Right ventricle myocardium superior (tissue), 1 donor: ENCODE results near the gene VWA3A. TPM values are rescaled to one million over a fixed set of nuclear protein-coding genes. Genes with fewer than 3 reads are reported as not detected.
"Not testable (repeated sequence)": the region's sequence is repeated elsewhere in the genome, so short reads cannot be mapped to it uniquely, and the experiment has no call there.

Experiments used
- ATAC-seq: fragments of 200-7000 bp; cut with Tn5 transposase; one replicate; pipeline ENCODE4 v1.9.1; 2020; ENCODE audit warnings: mild to moderate bottlenecking; ENCODE audit not compliant: poor library complexity
- DNase-seq: peaks from one replicate; pipeline ENCODE4 v3.0.0-alpha.2; 2020
- intact Hi-C: fragments of 100-400 bp; cut with DNase I; formaldehyde crosslinking; loops from one replicate; pipeline ENCODE4 v1.11.2; 2022
- total RNA-seq: library from RNA; stranded (reverse); fragmentation: NEBNext Ultra II Directional; extraction: Animal tissue kit (Norgen Biotek cat#: 25700); gene quantifications from one replicate; pipeline ENCODE4 v1.2.1, GENCODE V29; 2021
- donor health status: DM: no; HTN: yes; CAD: no; lungs with severe emphysema.

VWA3A gene
- total RNA-seq, 1 donor from 2014 or later = 1.3 TPM

DNA sequence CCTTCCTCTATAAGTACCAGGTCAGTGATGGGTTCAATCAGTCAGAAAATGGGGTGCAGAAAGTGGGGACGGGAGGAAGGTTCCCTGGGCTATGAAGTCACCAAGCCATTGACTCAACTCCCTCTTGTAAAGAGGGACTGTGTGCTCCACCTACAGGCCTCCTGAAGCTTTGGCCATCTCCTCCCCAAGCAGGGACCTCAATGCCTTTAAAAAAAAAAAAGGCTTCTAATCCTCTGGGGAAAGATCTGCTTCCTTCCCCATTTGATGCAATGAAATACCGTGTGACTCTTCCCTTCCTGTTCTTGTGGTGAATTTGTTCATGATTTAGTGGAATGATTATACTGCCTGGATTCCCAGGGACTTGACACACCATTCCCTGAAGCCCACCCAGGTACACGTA, 30.8 kb downstream of the VWA3A start:
- DNase-seq = no peak
- ATAC-seq = no peak
- intact Hi-C loops = no loop called here

DNA sequence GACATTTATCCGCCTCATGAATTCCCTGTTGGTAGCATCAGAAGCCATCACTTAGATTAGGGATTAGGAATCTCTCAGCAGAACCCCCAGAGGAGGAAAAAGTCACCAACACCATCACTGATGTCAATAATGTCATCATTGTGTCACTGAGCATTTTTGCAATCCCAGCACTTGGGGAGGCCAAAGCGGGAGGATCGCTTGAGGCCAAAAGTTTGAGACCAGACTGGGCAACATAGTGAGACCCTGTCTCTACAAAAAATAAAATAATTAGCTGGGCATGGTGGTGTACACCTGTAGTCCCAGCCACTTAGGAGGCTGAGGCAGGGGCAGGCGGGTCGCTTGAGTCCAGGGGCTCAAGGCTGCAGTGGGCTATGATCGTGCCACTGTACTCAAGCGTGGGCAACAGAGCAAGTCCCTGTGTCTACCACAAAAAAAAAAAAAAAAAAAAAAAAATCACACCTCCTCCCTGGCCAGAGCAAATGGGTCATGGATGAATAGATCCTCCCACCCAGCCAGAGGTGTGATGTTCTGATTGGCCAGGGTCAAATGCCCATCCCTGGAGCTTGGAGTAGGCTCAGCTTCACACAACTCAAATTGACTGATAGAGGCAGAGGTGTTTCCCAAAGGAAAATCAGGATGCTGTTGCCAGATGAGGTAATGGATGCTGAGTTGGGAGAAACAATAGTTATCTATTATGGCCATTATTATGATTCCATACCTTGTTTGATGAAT, 31.6 kb downstream of the VWA3A start:
- ATAC-seq (no peak), DNase-seq (no peak)

DNA sequence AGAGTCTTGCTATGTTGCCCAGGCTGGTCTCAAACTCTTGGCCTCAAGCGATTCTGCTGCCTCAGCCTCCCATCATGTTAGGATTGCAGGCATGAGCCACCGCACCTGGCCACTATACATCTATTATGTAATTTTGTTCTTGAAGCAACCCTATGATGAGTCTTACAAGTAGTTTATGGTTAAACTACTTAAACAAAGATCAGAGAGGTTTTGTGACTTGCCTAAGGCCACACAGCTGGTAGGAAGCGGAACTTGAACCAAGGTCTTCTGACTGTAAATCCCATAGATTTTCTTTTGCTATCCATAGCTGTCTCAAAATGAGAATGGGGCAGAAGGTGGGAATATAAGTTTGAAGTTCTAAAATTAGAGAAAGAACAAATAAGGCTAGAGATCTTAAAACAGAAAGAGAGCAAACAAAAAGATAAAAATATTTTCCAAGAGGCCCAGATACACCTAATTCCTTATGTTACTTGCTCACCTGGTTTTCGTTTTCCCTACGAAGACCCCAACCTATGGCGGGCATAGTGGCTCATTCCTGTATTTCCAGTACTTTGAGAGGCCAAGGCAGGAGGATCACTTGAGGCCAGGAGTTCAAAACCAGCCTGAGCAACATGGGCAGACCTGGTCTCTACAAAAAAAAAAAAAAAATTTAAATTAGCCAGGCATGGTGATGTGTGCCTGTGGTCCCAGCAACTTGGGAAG, 32.4 kb downstream of the VWA3A start:
- no peak for DNase-seq
- intact Hi-C loops = no loop called here

More for the DNA sequence above, 31.6 kb downstream of the VWA3A start:
- intact Hi-C loops = no loop called here

DNA sequence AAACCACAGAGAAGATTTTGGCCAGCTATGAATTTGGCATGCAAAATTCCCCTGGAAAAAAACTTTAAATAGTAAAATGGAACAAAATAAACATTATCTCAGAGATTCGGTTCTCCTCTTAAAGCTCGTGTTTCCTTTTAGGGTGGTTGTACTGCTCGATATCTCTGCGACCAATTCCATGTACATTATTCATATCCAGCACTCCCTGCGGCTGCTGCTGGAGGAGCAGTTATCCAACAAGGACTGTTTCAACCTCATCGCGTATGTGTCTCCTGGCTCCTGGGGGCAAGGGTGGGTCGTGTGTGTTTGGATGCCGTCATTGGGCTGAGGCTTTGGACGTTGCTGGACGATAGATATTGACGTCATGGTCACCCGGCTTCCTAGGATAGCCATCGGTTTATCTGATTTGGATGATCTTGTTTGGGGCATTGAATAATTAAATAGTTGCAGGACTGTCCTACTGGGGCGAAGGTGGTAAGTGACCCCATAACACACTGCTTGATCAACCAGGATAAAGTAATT, 33.8 kb downstream of the VWA3A start:
- intact Hi-C loops = no loop called here
- DNase-seq (no peak), ATAC-seq (no peak)

More for the DNA sequence above, 32.4 kb downstream of the VWA3A start:
- no peak for ATAC-seq

DNA sequence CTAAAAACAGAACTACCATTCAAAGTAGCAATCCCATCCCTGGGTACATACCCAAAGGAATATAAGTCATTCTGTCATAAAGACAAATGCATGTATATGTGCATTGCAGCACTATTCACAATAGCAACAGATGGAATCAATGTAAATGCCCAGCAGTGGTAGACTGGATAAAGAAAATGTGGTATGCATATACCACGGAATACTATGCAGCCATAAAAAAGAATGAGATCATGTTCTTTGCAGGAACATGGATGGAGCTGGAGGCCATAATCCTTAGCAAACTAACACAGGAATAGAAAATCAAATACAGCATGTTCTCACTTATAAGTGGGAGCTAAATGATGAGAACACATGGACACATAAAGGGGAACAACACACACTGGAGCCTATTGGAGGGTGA, 36.2 kb downstream of the VWA3A start:
- intact Hi-C loops, ATAC-seq: not testable (repeated sequence)

DNA sequence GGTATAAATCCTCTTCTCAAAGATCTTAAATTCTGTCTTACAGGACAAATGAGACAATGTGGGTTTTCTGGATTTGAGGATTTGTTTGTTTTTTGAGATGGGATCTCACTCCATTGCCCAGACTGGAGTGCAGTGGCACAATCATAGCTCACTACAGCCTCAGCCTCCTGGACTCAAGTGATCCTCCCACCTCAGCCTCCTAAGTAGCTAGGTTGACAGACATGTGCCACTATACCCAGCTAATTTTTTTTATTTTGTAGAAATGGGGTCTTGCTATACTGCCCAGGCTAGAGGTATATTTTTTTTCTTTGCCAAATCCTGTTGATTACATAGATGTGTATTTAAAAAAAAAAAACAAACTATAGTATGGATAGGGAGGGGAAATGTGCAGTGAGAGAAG, 38.2 kb downstream of the VWA3A start:
- DNase-seq (no peak), ATAC-seq (no peak)
- intact Hi-C loops = no loop called here

More for the DNA sequence above, 36.2 kb downstream of the VWA3A start:
- DNase-seq = not testable (repeated sequence)

DNA sequence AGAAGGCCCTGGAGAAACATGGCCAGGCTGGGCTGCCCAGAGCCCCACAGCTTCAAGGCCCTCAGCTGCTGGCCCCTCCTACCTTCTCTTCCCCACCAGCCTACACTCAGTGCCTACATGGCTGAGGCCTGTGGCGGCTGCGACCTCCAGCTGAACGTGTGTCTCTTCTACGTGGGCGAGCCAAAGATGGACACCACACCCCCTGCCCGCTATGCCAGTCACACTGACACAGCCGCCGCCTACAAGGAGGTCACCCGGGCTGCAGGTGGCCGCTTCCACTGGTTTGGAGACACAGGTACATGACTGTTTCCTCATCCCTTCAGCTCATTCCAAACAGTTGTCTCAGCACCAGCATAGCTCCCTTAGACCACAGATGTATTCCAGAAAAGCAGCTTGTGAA, 40.5 kb downstream of the VWA3A start:
- no peak for DNase-seq
- intact Hi-C loops = no loop called here
- ATAC-seq = no peak

DNA sequence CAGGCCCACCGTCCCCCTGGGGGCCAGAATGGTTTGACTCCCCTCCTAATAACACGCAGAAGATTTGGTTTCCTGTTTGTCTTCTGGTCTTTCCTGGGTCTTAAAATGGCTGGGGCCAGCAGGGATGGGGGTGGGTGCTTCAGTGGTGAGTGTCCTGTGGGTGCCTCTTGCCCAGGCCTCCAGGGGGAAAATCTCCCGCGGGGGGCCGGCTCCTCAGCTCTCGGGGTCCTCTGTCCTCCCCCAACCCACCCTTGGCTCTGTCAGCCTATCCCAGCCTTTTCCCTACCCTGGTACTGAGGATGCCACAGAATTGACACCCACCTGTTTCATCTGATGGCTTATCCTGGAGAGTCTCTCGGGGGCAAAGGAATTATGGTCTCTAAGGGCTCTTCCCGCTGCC, 46.1 kb downstream of the VWA3A start:
- no peak for ATAC-seq
- DNase-seq = no peak
- intact Hi-C loops = no loop called here

DNA sequence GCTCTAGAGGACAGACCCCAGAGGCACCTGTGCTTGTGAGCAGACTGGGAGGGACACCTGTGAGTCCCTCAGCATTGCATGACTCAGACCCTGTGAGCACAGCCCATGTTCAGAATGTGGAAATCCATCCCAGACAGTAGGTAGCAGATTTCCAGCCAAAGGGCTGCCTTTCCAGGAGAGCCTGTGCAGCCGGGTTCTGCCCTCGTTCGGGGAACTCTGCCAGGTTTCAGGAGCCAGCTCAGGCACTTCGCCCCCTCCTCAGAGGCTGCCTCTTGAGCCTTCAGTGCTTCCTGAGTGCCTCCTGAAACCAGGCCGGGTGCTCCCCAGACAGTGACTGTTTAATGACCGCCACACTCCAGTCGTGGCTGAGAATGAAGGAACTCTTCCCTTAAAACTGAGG, 46.7 kb downstream of the VWA3A start:
- DNase-seq (no peak), ATAC-seq (no peak)
- intact Hi-C loops = no loop called here

DNA sequence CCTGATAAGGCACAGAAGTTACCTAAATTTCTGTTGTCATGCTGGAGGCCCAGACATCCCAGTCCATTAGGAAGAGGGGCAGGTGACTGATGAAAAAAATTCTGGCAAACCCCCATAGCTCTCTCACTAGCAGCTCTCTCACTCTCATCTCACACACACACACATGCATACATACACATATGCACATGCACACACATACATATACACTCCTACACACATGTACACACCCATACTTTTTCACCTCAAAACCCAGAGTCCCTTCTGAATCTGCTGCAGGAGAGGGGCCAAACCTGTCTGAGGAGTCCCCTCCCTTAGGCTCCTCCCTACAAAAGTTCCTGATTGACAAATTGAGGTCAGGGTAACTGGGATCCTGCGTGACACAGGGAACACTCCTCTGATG, 47.4 kb downstream of the VWA3A start:
- DNase-seq (no peak), ATAC-seq (no peak)
- intact Hi-C loops = no loop called here

DNA sequence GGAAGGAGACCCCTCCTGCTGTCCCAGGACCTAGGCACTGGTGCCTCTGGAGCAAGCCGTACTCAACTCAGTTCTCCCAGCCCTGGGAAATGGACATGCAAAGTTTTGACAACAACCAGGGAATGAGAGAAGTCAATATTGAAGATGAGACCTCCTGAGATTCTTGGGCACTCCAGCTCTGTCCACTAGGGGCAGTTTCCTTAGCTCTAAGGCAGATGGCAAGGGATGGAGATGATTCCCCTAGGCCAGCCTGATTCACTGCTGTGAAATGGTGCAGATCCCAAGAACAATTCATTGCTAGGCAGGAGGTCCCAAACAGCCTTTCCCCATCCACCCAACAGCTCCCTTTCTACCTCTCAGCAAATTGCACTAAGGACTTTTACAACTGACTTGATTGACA, 49.4 kb downstream of the VWA3A start:
- no peak for DNase-seq
- intact Hi-C loops = no loop called here
- no peak for ATAC-seq

DNA sequence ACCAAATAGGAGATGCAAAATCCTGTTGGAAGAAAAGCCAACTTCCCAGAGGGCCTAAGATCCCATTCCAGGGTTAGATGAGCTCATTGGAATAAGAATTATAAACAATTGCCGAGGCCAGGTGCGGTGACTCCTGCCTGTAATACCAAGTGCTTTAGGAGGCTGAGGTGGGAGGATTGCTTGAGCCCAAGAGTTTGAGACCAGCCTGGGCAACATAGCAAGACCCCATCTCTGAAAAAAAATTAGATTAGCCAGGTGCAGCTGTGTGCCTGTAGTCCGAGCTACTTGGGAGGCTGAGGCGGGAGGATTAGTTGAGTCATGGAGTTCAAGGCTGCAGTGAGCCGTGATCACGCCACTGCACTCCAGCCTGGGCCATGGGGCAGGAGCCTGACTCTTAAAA, 52.2 kb downstream of the VWA3A start:
- ATAC-seq (no peak), DNase-seq (no peak)
- intact Hi-C loops = no loop called here

DNA sequence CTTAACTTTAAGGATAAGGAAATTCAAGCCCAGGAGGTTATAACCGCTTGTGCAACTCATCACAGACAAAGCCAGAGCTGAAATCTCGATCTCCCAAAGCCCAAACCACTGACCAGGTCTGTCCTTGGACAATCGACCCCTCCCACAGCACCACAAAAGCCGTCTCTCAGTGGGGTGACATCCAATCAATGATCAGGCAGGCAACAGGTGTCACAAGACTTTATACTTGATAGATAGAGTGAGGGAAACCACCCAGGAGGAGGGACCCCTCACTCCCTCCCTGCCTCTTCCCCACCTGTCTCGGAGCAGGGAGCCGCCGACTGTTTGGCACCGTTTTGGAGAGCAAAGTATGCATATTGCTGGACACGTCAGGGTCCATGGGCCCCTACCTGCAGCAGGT, 55.5 kb downstream of the VWA3A start:
- DNase-seq = no peak
- ATAC-seq = no peak
- intact Hi-C loops = no loop called here

DNA sequence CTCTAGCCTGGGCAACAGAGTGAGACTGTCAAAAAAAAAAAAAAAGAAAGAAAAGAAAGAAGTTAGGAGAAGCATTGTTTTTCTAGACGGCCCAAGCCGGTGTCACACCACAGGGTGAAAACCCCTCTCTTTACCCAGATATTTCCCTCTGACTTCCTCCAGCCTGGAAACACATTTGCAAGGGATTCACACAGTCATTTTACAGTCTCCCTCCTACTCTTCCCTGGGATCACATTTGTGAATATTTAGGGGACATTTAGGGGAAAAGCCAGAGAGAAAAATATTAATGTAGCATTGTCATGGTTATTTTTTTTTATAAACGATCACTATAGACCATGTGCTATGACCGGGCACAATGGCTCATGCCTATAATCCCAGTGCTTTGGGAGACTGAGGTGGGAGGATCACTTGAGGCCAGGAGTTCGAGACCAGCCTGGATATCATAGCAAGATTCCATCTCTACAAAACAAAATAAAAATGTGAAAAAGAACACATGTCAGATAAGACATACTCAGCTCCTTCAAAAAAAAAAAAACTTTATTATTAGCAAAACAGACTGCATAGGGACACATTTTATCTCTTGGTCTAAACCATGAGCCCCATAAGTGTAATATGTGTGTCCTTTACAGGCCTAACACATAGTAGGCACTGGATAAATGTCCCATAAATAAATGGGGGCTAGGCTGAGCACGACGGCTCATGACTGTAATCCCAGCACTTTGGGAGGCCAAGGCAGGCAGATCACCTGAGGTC, 59.1 kb downstream of the VWA3A start:
- intact Hi-C loops = no loop called here
- ATAC-seq = no peak

DNA sequence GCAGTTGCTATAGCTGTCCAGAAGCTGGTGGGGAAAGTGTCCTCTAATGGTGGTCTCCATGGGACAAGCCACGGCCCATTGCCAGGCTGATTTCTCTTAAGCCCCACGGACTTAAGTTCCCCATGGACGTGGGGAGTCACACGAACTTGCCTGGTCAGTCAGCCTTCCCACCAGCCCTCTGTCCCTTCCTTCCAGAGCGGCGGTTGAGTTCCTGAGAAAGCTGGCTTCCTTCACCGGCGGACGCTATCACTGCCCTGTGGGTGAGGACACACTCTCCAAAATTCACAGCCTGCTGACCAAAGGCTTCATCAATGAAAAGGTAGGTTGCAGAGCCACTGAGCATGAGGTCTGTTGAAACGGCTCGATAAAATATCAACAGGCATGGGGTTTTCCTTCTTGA, 60.0 kb downstream of the VWA3A start:
- intact Hi-C loops = no loop called here
- no peak for DNase-seq
- ATAC-seq = no peak

More for the DNA sequence above, 59.1 kb downstream of the VWA3A start:
- no peak for DNase-seq

DNA sequence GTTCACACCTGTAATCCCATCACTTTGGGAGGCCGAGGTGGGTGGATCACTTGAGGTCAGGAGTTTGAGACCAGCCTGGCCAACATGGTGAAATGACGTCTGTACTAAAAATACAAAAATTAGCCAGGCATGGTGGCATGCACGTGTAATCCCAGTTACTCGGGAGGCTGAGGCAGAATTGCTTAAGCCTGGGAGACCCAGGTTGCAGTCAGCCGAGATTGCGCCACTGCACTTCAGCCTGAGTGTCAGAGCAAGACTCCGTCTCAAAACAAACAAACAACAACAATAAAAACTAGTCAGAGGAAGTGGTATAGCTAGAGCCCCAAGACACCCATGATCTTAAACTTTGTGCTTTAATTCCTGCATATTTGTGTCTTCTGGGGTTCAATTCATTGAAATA, 60.7 kb downstream of the VWA3A start:
- DNase-seq, ATAC-seq, intact Hi-C loops: not testable (repeated sequence)

DNA sequence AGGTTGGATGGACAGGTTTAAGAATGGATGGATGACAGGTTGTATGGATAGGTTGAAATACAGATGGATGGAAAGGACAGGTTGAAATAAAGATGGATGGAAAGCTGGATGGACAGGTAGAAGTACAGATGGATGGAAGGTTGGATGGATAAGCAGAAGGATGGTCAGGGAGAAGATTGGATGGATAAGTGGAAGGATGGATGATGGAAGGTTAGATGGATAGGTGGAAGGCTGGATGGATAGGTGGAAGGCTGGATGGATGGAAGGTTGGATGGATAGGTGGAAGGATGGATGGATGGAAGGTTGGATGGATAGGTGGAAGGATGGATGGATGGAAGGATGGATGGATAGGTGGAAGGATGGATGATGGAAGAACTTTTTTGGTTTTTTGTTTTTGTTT, 69.1 kb downstream of the VWA3A start:
- DNase-seq (no peak), ATAC-seq (no peak)
- intact Hi-C loops = no loop called here

DNA sequence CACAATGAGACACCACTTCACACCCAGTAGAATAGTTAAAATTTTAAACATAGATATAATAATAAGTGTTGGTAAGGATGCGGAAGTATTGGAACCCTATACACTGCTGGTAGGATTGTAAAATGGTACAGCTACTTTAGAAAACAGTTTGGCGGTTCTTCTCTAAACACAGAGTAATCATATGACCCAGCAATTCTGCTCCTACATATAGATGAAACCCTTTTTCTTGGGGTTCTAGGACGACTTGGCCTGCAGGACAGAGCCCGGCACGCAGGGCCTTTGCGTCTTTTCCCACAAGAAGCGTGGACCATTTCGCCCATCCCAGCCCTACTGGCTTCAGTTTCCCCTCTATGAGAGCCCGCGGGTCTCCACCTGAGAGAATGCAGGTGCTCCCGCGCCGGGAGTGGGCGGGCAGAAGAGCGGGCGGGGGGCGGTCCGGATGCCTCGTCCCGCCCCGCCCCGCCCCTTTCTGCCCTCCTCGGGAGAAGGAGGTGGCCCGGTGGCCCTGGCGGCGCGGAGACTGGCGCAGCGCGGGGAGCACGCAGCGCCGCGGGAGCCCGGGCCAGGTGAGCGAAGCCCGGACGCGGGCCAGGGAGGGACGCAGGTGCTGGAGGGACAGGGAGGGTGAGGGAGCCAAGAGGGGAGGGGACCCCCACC, 69.8 kb downstream of the VWA3A start, which contains the start of gene SDR42E2:
Gene SDR42E2, plus strand, starts transcription at position 508 of the 657 bp plus-strand sequence. CDS start 3,077 bp downstream, outside the sequence.
- ATAC-seq = no peak
- DNase-seq = no peak
- intact Hi-C loops = no loop called here

DNA sequence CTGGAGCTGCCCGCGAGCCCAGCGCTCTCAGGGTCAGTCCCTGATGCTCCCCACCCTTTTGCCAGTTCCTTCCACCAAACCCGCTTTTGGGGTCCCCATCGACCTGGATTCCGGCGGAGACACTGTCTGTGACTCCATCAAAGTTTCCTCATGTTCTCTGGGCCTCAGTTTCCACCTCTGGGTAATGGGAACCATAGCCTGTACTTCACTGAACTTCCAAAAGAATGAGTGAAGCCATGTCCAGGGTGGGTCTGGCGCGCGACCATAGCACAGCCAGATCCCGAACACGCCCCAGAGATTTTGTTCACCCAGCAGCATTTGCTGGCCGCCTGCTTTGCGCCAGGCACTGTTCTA, 70.3 kb downstream of the VWA3A start:
- ATAC-seq (no peak), DNase-seq (no peak)
- intact Hi-C loops = no loop called here
